ENCODE data around the gene SDSL. TPM values are rescaled to one million over a fixed set of nuclear protein-coding genes. Genes with fewer than 3 reads are reported as not detected.

SDSL gene
- total RNA-seq, 3 donors from 2014 or later (not counting 1 experiment from before 2014, with no cell fraction given) = 1.0 to 7.5 (median 3.7) TPM

DNA sequence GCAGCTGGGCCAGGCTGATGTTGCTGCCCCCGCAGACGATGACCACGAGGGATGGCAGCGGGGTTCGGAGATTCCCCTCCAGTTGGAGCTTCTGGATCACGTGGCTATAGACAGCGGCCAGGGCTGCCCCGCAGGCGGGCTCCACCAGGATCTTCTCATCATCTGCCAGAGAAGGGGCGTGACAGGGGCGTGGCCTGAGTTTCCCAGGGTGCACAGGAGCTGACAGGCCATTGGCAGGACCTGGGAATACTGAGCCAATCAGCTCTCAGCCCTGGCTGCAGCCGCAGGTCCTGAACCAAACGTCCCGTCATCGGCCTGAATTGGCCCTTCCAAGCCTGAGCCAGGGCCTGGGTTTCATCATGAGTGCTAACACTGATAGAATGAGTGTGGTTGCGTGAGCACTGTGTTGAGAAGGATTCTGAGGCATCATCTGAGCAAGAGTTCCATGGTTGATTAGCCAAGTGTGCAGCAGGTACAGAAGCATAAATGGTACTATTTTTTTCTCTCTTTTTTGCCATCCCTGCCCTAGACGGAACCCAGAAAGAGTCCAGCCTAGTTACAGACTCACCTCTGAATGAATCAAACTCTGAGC lies 29.1 kb upstream of the SDSL start:
- no peaks in the 10 kb centered on the region for H3K4me1 ChIP-seq (ENCODE audit: control insufficient read depth, insufficient read depth, low read length)
- intact Hi-C loops (cut with micrococcal nuclease) = no loop called here
- Mint-ChIP-seq H3K36me3 (no peaks in the 10 kb centered on the region), H3K4me1 (no peaks in the 10 kb centered on the region), H3K9me3 (no peaks in the 10 kb centered on the region), H3K27me3 (ENCODE audit: low read depth in 2 of 2) (no peaks in the 10 kb centered on the region), H3K27ac (no peak overlapping the region), H3K4me3 (no peak overlapping the region)
- peaks cover 2% of the 10 kb centered on the region for H3K36me3 ChIP-seq (ENCODE audit: control insufficient read depth, insufficient read depth, low read length)
- no peaks in the 10 kb centered on the region for H3K27me3 ChIP-seq (ENCODE audit: control insufficient read depth, insufficient read depth, low read length)
- no peak for DNase-seq
- H3K27ac ChIP-seq (ENCODE audit: low read length) = no peak overlapping the region
- H3K9me3 ChIP-seq (ENCODE audit: control insufficient read depth, insufficient read depth, low read length) = no peaks in the 10 kb centered on the region
- no peak for ATAC-seq
- WGBS (ENCODE audit: insufficient coverage) = 91% methylated on average over 17 of the region's 17 CpGs
- TF ChIP-seq, protein P1, sequence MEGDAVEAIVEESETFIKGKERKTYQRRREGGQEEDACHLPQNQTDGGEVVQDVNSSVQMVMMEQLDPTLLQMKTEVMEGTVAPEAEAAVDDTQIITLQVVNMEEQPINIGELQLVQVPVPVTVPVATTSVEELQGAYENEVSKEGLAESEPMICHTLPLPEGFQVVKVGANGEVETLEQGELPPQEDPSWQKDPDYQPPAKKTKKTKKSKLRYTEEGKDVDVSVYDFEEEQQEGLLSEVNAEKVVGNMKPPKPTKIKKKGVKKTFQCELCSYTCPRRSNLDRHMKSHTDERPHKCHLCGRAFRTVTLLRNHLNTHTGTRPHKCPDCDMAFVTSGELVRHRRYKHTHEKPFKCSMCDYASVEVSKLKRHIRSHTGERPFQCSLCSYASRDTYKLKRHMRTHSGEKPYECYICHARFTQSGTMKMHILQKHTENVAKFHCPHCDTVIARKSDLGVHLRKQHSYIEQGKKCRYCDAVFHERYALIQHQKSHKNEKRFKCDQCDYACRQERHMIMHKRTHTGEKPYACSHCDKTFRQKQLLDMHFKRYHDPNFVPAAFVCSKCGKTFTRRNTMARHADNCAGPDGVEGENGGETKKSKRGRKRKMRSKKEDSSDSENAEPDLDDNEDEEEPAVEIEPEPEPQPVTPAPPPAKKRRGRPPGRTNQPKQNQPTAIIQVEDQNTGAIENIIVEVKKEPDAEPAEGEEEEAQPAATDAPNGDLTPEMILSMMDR (IDR thresholded peaks at IDR 0.05) = no peak
- H3K4me3 ChIP-seq (ENCODE audit: low read length) = no peak overlapping the region

DNA sequence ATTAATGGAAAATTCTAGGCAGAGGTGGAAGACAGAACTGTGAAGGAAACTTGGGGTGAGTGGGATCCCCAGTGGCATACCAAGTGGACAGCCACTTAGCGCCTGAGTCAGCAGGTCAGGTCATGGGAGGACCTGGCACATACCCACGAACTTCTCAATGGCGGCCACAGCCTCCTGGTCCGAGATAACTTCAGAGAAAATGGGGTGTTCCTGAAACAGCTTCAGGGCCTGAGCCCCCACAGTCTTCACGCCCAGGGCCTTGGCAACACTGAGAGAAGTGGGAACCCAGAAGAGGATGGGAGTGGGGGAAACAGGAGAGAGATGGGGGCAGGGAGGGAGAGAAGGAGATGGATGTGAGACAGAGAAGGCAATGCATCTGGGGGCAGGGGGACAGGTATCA lies 28.4 kb upstream of the SDSL start:
- Mint-ChIP-seq H3K27me3 (ENCODE audit: low read depth in 2 of 2) (no peaks in the 10 kb centered on the region), H3K4me1 (no peaks in the 10 kb centered on the region), H3K4me3 (no peak overlapping the region), H3K36me3 (no peaks in the 10 kb centered on the region), H3K27ac (no peak overlapping the region), H3K9me3 (no peaks in the 10 kb centered on the region)
- Histone ChIP-seq H3K27ac (ENCODE audit: low read length) (no peak overlapping the region), H3K4me3 (ENCODE audit: low read length) (no peak overlapping the region), H3K4me1 (ENCODE audit: control insufficient read depth, insufficient read depth, low read length) (no peaks in the 10 kb centered on the region), H3K36me3 (ENCODE audit: control insufficient read depth, insufficient read depth, low read length) (no peaks in the 10 kb centered on the region), H3K27me3 (ENCODE audit: control insufficient read depth, insufficient read depth, low read length) (no peaks in the 10 kb centered on the region), H3K9me3 (ENCODE audit: control insufficient read depth, insufficient read depth, low read length) (no peaks in the 10 kb centered on the region)
- 92% methylated on average over 5 of the region's 5 CpGs for WGBS (ENCODE audit: insufficient coverage)
- intact Hi-C loops (cut with micrococcal nuclease) = no loop called here
- DNase-seq (no peak), ATAC-seq (no peak)
- TF ChIP-seq, protein P1 (IDR thresholded peaks at IDR 0.05) = no peak

DNA sequence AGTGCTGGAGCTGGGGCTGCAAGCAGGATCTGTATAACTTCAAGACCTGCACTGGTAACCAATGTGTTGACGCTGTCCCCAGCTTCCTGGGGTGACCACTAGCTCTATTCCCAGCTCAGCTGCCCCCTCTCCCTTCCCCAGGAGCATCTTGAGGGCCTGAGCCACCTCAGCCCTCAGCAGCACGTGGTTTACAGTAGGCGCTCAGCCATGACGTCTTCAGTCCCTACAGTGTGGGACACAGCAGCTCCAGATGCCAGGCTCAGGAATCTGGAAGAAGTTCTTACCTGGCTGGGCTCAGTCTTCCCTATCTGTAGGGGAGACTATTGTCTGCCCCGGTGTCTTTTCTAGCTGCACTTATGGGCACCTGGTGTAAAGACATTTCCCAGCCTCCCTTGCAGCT lies 27.1 kb upstream of the SDSL start:
- H3K36me3 ChIP-seq (ENCODE audit: control insufficient read depth, insufficient read depth, low read length) = no peaks in the 10 kb centered on the region
- no peaks in the 10 kb centered on the region for H3K27me3 ChIP-seq (ENCODE audit: control insufficient read depth, insufficient read depth, low read length)
- intact Hi-C loops (cut with micrococcal nuclease) = no loop called here
- H3K4me3 ChIP-seq (ENCODE audit: low read length) = no peak overlapping the region
- WGBS (ENCODE audit: insufficient coverage) = 83% methylated on average over 5 of the region's 5 CpGs
- H3K9me3 Mint-ChIP-seq = no peaks in the 10 kb centered on the region
- no peak overlapping the region for H3K4me3 Mint-ChIP-seq
- TF ChIP-seq, protein P1 (IDR thresholded peaks at IDR 0.05) = no peak
- no peak overlapping the region for H3K27ac ChIP-seq (ENCODE audit: low read length)
- ATAC-seq (no peak), DNase-seq (no peak)
- no peaks in the 10 kb centered on the region for H3K4me1 ChIP-seq (ENCODE audit: control insufficient read depth, insufficient read depth, low read length)
- no peaks in the 10 kb centered on the region for H3K27me3 Mint-ChIP-seq (ENCODE audit: low read depth in 2 of 2)
- no peak overlapping the region for H3K27ac Mint-ChIP-seq
- H3K36me3 Mint-ChIP-seq = no peaks in the 10 kb centered on the region
- H3K4me1 Mint-ChIP-seq = no peaks in the 10 kb centered on the region
- no peaks in the 10 kb centered on the region for H3K9me3 ChIP-seq (ENCODE audit: control insufficient read depth, insufficient read depth, low read length)

DNA sequence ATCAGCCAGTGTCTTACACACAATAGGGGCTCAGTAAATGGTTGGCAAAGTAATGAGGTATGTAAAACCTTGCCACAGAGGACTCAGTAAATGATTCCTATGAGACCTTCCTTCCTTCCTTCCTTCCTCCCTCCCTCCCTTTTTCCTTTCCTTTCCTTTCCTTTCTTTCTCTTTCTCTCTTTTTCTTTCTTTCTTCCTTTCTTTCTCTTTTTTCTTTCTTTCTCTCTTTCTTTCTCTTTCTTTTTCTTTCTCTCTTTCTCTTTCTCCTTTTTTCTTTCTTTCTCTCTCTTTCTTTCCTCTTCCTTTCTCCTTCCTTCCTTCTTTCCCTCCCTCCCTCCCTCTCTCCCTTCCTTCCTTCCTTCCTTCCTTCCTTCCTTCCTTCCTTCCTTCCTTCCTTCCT lies 26.0 kb upstream of the SDSL start:
- Mint-ChIP-seq H3K27ac (no peak overlapping the region), H3K9me3 (no peaks in the 10 kb centered on the region), H3K27me3 (ENCODE audit: low read depth in 2 of 2) (peaks cover 0 to 3% of the 10 kb centered on the region in 2 donors), H3K4me1 (no peaks in the 10 kb centered on the region), H3K36me3 (no peaks in the 10 kb centered on the region), H3K4me3 (no peak overlapping the region)
- no peaks in the 10 kb centered on the region for H3K36me3 ChIP-seq (ENCODE audit: control insufficient read depth, insufficient read depth, low read length)
- no peak for DNase-seq
- no peaks in the 10 kb centered on the region for H3K27me3 ChIP-seq (ENCODE audit: control insufficient read depth, insufficient read depth, low read length)
- no peak overlapping the region for H3K4me3 ChIP-seq (ENCODE audit: low read length)
- TF ChIP-seq, protein P1 (IDR thresholded peaks at IDR 0.05) = no peak
- no peaks in the 10 kb centered on the region for H3K9me3 ChIP-seq (ENCODE audit: control insufficient read depth, insufficient read depth, low read length)
- H3K4me1 ChIP-seq (ENCODE audit: control insufficient read depth, insufficient read depth, low read length) = no peaks in the 10 kb centered on the region
- ATAC-seq = no peak
- no peak overlapping the region for H3K27ac ChIP-seq (ENCODE audit: low read length)
- intact Hi-C loops (cut with micrococcal nuclease) = no loop called here
